Renal cortical epithelial cell (primary cell): ENCODE data around the gene HAL. TPM values are rescaled to one million over a fixed set of nuclear protein-coding genes. Genes with fewer than 3 reads are reported as not detected.
A peak's percentile ranks its signal among the peaks of the same experiment; 100 is the strongest.

Experiments
- DNase-seq: peaks from one replicate; pipeline ENCODE4 v3.0.0-alpha.2; 2011; ENCODE audit warnings: low read depth
- total RNA-seq: library from RNA; depleted of rRNA; stranded (reverse); fragments of >200 nt; gene quantifications from 2 replicates; pipeline ENCODE4 v1.2.3, GENCODE V29; 2014

Gene HAL
- total RNA-seq, 1 donor from 2014 or later, result 0.10 TPM

- no peak for DNase-seq
These were observed 18.9 kb upstream of the HAL start for GRCh38 chr12:96014943-96015599.

DNA sequence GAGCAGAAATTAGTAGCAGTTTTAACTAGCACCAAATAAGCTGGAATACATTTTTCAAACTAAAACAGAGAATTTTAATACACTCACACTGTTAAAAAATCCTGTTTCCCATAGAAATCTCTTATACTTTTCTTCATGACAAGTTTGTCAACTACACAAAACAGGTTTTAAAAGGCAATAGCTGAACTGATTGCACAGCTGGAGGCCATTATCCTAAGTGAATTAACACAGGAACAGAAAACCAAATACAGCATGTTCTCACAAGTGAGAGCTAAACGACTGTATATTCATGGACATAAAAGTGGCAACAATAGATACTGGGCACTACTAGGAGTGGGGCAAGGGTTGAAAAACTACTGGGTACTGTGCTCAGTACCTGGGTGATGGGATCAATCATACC lies 11.6 kb upstream of the HAL start:
- DNase-seq, result no peak

DNA sequence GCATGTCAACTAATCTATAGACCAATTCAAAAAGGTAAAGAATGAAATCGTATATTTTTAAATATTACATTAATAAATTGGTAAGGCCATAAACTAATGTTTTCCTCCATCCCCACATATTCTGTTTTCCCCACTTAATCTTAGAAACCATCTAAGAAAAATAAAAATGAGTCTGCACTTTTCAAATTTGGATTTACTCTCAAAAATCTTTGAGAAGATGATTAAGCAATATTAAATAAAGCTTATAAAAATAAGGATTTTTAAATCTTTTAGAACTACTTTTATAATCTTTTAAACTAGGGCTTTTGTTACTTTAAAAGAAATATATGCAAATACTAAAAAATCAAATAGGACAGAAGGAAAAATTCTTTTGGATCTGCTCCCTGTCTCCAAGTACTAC lies 10.6 kb upstream of the HAL start:
- no peak for DNase-seq

- DNase-seq, result no peak
These were observed 4.7 kb upstream of the HAL start for GRCh38 chr12:96000858-96001257.

- DNase-seq, result no peak
These were observed 3.3 kb upstream of the HAL start for GRCh38 chr12:95999484-95999883.

DNA sequence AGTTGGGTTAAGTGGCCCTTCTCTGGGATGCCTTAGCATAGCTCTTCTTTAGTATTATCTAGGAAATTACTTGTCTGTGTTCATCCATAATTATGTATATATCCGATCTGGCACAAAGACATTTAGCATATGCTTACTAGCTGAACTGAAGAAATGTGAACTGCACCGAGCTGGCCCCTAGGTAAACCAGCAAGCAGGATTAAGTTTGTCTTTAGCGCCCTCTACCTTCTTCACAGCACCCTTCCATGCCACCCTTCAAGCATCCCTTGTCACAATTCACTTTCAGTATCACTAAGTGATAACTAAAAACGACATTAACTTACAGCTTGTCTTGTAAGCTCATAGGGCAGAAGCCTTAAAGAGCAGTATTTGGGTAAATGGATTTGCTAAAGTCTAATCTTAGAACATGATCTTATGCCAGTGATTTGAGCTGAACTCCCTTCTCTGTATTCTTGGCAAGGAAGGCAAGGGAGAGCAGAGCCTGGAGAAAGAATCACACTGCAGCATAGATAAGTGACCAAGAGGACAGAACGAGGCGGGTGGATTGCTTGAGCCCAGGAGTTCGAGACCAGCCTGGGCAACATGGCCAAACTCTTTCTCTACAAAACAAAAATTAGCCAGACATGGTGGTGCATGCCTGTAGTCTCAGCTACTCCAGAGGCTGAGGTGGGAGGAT lies 2.6 kb upstream of the HAL start:
- DNase-seq, result peak; percentile 69

- DNase-seq, result peak; percentile 30
These were observed 1.9 kb upstream of the HAL start for GRCh38 chr12:95997911-95998510.

GRCh38 chr12:95997276-95997675 lies 1.1 kb upstream of the HAL start:
- no peak for DNase-seq

DNA sequence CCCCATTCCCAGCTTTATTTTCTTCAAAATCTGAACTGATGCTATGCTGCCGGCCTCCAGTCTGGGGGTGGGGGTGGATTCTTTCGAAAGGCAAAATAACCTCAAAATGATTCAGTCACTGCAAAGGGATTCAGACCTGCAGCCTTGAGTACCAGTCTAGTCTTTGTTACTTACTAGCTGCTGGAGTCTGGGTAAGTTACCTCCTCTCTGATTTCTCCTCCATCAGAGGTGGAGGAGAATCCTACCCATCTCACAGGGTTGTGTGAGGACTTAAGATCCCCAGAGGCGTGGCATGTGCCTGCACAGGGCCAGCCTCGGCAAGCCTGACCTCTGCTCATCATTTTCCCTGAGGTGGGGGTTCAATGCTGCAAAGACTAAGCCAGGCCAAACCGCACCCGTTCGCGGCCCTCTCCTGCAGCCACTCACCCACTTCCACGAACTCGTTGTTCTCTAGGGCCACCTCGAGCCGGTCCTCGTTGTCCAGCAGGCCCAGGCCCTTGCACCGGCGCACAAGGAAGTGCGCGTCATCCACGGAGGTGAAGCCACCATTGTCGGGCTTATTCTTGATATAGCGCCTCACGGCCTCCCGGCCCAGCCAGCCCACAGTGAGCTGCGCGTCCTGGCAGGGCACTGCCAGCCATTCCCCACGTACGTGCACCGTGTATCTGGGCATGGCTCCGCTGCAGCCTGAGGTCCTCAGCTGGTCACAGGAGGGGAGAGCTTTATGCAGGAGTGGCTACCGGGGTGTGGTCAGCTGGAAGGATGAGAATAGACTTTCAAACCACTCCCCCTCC lies 709 bp downstream of the HAL start:
- DNase-seq, result no peak

- DNase-seq, result no peak
These were observed 1.7 kb downstream of the HAL start for GRCh38 chr12:95994476-95994875.

- DNase-seq, result no peak
These were observed 2.2 kb downstream of the HAL start for GRCh38 chr12:95993907-95994306.

- DNase-seq, result no peak
These were observed 6.0 kb downstream of the HAL start for GRCh38 chr12:95990136-95990535.

DNA sequence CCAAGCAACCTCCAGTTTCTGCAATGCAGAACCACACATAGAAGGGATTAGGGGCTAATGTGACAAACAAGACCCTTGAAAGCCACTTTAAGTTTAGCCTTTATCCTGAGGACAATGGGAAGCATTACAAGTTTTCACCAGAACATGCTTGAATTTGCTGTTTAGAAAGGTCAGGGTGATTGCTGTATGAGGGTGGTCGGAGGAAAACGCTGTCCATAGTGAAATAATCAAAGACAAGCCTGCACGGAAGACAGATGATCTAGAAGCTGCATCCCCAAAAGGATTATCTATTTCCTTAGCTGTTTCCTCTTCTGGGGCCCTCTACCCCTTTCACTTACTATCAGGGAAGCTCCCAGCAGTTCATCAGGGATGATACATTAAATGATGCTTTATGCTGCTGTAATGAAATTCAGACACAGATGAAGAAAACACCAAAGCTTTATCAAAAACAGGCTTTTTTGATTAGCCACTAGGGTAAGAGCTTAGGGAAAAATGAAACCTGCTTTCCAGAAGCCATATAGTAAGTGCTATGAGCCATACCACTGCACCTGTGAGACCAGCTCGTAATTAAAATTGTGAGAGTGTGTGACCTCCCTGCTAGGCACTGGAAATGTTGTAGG lies 6.5 kb downstream of the HAL start:
- DNase-seq, result no peak

DNA sequence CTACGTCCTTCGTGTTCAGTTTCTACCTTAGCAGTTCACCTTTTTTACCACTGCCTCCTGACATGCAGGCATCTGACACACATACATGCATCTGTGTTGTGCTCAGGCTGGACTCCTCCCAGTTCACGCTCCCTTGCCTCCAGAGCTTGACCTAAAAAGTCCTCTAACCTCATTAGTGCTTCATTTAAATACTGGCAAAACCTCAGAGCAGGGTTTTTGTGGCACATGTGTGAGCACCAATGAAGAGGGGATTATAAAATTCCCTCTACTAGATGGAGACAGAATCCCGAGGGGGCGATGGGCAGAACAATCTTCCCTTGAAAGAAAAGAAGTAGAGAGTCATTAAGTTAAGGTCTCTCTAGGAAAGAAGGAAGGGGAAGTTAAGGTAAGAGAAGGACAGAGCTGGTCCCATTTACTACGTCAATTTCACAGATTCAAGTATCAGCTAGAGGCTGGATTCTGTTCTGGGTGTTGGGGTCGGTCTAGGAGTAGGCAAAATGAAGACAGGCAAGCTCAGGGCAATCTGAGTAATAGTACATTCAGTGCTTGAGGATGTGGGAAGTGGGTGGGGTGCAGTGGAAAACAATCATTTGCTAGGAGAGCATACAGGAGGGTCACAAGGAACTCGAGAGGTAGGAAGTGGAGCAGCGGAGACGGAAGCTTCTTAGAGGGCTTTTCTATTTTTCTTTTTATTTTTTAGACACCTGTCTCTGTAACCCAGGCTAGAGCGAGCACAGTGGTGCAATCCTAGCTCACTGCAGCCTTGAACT lies 7.5 kb downstream of the HAL start:
- DNase-seq, result no peak

GRCh38 chr12:95986635-95987570 lies 9.2 kb downstream of the HAL start:
- no peak for DNase-seq

GRCh38 chr12:95984682-95985081 lies 11.5 kb downstream of the HAL start:
- no peak for DNase-seq

DNA sequence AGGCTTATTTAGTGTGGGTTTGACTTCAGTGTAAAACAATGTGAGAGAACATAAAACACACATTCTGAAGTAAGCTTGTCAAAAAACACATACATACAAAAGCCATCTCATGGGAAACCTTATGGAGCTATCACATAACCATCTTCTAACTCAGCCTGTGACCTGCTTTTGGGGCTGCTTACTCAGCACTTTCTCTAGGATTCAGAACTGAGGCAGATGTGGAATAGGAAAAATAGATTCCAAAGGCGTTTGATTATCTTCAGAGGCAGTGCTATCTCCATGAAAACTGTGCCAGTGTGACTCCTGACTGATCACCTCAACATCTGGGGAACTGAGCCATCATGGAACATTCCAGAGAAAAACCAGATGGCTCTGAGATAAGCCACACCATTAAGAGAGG lies 13.5 kb downstream of the HAL start:
- DNase-seq, result no peak

DNA sequence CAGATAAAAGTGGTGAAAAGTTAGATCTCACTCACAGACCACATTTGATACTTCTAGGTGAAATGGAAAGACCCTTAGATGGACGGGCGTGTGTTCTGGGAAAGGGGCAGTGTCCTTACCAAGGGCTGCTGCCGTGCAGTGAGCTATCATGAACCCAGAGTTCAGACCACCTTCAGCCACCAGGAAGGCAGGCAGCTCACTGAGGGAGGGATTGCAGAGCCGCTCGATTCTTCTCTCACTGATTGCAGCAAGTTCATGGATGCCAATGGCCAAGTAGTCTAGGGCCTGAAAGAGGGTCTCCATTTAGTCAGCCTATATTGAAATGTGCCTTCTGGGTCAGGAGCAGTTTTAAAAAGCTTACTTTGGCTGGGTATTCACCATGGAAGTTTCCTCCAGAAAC lies 15.7 kb downstream of the HAL start:
- no peak for DNase-seq

DNA sequence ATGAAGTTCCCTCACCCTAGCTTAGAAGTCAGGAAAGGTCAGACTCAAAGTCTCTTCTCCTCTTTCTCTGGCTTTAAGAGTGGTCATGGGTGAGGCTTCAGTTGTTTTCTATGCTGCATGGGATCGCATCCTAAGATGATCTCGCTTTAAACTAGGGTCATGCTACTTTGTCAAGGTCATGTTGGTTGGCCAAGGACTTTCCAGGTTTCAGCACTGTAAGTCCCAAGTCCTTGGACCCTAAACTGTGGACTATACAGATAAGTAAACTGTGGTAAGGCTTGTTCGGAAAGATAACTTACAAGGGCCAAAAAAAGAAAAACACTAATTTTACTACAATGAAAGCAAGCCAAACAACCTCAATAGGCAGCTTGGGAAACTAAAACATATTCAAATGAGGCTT lies 17.4 kb downstream of the HAL start:
- DNase-seq, result no peak

GRCh38 chr12:95978351-95978750 lies 17.8 kb downstream of the HAL start:
- DNase-seq, result no peak
